Measurements from ENCODE around the gene P2RY13. TPM values are rescaled to one million over a fixed set of nuclear protein-coding genes. Genes with fewer than 3 reads are reported as not detected.

Gene P2RY13
- total RNA-seq, 2 donors from 2014 or later, result 0.41 to 0.75 TPM

GRCh38 chr3:151350656-151351055, 21.3 kb upstream of the P2RY13 start:
- TF ChIP-seq CTCF (IDR thresholded peaks at IDR 0.05), result no peak
- H3K27me3 ChIP-seq, result no peaks in the 10 kb centered on the region

GRCh38 chr3:151347432-151347831, 18.1 kb upstream of the P2RY13 start:
- no peak overlapping the region for H3K27ac ChIP-seq
- H3K4me1 ChIP-seq, result no peaks in the 10 kb centered on the region
- no peaks in the 10 kb centered on the region for H3K9me3 ChIP-seq
- no peaks in the 10 kb centered on the region for H3K27me3 ChIP-seq
- no peak overlapping the region for H3K4me3 ChIP-seq
- no peaks in the 10 kb centered on the region for H3K36me3 ChIP-seq
- DNase-seq (ENCODE audit: low spot score), result no peak
- no peak for TF ChIP-seq CTCF (IDR thresholded peaks at IDR 0.05)

More at GRCh38 chr3:151350656-151351055, 21.3 kb upstream of the P2RY13 start:
- H3K4me3 ChIP-seq, result no peak overlapping the region
- no peaks in the 10 kb centered on the region for H3K36me3 ChIP-seq
- no peaks in the 10 kb centered on the region for H3K9me3 ChIP-seq
- DNase-seq (ENCODE audit: low spot score), result no peak
- no peaks in the 10 kb centered on the region for H3K4me1 ChIP-seq
- H3K27ac ChIP-seq, result no peak overlapping the region

GRCh38 chr3:151346292-151346691, 16.9 kb upstream of the P2RY13 start:
- Histone ChIP-seq H3K4me3 (no peak overlapping the region), H3K9me3 (no peaks in the 10 kb centered on the region), H3K27me3 (no peaks in the 10 kb centered on the region), H3K36me3 (no peaks in the 10 kb centered on the region), H3K27ac (peak overlapping the region in 1 of 2 donors; percentile 29), H3K4me1 (no peaks in the 10 kb centered on the region)
- DNase-seq (ENCODE audit: low spot score), result no peak
- no peak for TF ChIP-seq CTCF (IDR thresholded peaks at IDR 0.05)

- no peak for TF ChIP-seq CTCF (IDR thresholded peaks at IDR 0.05)
- DNase-seq (ENCODE audit: low spot score), result no peak
- Histone ChIP-seq H3K27me3 (no peaks in the 10 kb centered on the region), H3K4me3 (peak overlapping the region in 1 of 2 donors; percentile 15), H3K9me3 (no peaks in the 10 kb centered on the region), H3K36me3 (no peaks in the 10 kb centered on the region), H3K4me1 (no peaks in the 10 kb centered on the region), H3K27ac (peak overlapping the region in 1 of 2 donors; percentile 29)
These were observed 16.5 kb upstream of the P2RY13 start for GRCh38 chr3:151345859-151346258.

GRCh38 chr3:151331696-151332095, 2.3 kb upstream of the P2RY13 start:
- Histone ChIP-seq H3K36me3 (no peaks in the 10 kb centered on the region), H3K4me1 (no peaks in the 10 kb centered on the region), H3K4me3 (no peak overlapping the region), H3K27me3 (no peaks in the 10 kb centered on the region), H3K9me3 (no peaks in the 10 kb centered on the region), H3K27ac (no peak overlapping the region)
- no peak for TF ChIP-seq CTCF (IDR thresholded peaks at IDR 0.05)
- no peak for DNase-seq (ENCODE audit: low spot score)

GRCh38 chr3:151330899-151331298, 1.6 kb upstream of the P2RY13 start:
- Histone ChIP-seq H3K36me3 (no peaks in the 10 kb centered on the region), H3K9me3 (no peaks in the 10 kb centered on the region), H3K27me3 (no peaks in the 10 kb centered on the region), H3K4me1 (no peaks in the 10 kb centered on the region), H3K27ac (no peak overlapping the region), H3K4me3 (no peak overlapping the region)
- DNase-seq (ENCODE audit: low spot score), result no peak
- no peak for TF ChIP-seq CTCF (IDR thresholded peaks at IDR 0.05)
